HG02571 (cell line): Measurements from ENCODE around the gene CAMSAP2.

Experiments
- ATAC-seq: cut with Tn5 transposase; IDR thresholded peaks from one replicate; pipeline ENCODE4 v1.9.1; 2021; ENCODE audit warnings: mild to moderate bottlenecking, moderate library complexity; ENCODE audit not compliant: unreplicated experiment

CAMSAP2 gene

DNA sequence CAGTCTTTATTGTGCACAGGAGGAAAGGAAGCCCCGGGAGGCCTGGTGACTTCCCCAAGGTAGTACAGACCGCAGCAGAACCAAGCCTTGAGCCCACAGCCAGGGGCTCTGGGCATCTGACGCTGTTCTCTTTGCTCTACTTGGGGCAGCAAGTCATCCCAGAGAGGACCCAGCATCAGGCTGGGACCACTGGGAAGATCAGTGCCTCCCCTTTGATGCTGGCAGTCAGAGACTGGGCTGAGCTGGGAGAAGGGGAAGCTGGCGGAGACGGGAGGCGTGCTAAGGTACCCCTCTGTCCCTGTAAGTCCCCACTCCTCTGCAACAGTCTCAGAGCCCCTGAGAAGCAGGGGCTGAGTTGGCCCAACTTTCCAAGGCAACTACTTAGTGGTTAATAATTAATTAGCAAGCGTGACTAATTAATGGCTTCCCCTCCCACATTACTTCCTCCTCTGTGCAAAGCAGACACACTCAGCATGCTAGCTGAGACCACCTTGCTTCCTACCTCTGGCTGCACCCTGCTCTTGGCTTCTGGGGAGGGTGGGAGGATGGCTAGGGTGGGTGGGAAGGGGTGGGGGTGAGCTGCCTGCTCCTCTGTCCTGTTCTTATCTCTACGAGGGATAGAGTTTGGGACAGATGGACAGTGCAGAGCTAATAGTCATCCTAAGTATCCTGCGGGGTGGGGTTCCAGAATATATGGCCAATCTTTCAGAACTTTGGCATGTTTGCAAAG is 157.3 kb downstream of the CAMSAP2 start:
- ATAC-seq: no peak

DNA sequence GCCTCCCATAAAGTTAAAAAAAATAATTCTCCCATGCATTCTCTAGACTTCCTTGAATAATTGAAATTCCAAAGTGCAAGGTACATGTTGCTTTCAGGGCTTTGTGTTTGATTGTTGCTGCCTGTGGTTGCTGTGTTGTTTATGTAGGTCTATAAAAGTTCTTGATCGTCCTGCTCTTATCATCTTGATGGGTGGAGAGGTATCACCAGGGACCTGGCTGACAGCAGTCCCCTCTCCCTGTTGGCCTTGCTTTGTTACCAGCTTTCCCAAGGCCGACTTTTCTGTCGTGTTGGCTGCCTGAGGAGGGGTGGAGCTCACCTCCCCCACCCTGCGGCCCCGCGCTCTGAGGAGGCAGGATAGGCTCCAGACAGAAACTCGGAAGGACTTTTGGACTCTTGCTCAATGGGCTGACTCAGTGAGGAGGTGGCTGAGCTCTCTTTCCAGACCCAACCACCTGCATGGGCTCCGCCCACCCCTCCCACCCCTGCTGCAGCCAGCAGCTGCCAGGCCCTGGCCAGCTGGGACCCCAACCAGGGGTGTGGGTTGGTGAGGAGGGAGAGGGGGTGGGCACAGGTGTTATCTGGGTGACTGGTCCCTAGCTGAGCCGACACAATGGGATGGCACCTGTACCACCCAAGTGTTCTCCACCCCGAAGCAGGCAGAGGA is 158.0 kb downstream of the CAMSAP2 start:
- no peak for ATAC-seq

DNA sequence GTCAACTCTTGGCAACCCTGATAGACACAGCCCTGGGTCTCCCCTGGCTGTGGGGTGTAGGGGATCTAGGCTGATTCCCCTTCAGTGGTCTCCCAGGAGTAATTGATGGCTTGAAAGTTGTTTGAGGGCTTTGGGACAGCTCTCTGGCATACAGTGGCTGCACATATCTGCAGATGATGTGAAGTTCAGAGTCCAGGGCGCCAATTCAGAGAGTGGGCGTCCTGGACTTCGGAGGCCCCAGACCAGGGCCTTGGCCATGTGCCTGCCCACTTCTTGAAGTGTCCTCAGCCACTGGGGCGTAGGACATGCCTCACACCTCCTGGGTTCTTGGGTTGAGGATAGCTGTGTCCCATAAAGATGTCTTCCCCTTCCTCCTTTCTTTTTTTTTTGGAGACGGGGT is 158.6 kb downstream of the CAMSAP2 start:
- no peak for ATAC-seq

DNA sequence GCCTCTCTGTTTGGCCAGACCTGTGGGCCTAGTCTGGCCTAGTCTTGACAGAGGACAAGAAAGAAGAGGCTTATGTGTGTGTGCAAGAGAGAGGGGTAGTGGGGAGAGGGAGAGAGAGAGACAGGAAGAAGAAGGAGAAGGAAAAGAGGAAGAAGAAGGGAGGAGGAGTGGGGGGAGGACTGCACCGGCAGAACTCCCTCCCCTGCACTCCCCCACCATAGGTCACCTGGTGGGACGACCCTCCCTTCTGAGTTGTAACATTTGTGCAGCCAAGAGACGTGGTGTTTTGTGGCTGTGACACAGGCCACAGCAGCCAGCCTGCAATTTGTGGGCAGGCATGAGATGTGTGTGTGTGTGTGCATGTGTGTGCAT is 160.3 kb downstream of the CAMSAP2 start:
- no peak for ATAC-seq

DNA sequence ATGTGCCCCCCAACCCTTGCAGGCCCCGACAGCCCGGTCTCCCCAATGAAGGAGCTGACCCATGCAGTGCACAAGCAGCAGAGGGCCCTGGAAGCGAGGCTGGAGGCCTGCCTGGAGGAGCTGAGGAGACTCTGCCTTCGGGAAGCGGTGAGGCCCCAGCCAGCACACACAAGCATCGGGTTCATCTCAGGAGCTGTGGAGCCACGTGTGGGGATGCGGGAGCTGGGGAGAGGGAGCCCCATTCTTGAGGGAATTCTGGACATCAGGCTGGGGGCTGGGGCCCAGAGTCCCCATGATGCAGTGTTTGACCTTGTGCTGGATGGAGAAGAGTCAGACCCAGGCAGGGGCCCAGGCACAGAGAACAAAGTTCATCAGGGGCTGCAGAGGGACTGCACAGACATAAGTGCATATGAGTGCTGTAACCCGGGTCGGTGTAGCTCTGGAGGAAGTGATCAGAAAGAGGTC is 160.8 kb downstream of the CAMSAP2 start:
- ATAC-seq: no peak

DNA sequence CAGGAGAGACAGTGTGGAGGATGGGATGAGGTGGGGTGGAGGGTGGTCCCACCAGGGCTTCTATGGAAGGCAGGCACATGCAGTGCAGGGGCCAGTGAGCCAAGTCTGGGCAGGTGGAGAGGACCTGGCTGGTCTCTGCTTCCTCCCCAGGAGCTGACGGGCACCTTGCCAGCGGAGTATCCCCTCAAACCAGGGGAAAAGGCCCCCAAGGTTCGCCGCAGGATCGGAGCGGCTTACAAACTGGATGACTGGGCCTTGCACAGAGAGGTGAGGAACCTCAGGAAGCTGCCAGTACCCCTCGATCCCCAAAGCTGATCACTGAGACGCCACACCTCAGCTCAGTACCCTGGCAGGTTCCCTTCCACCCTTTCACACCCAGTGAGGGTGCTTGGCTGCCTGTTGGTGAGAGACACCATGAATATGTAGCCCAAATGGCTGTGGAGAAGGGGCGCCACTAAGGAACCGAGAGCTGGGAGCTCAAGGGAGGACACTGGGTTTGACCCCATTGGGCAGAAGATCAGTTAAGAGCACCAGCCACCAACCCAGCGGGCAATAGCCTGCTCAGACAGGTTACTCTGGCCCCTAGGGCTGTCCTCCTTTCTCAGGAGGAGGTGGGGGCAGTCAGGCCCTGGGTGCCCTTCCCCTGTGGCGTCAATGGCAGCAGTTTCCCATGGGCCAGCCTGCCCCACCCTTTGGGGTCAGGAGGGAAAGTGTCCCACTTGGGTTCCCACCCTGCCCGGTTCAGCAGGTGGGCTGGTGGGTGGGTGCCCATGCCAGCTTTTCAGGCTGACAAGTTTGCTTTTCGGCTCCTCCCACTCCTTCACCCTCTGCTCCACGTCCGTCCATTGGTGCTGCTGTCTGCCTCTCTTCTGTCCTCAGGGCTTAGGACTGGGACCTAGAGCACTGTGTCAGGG is 161.5 kb downstream of the CAMSAP2 start:
- ATAC-seq: no peak

DNA sequence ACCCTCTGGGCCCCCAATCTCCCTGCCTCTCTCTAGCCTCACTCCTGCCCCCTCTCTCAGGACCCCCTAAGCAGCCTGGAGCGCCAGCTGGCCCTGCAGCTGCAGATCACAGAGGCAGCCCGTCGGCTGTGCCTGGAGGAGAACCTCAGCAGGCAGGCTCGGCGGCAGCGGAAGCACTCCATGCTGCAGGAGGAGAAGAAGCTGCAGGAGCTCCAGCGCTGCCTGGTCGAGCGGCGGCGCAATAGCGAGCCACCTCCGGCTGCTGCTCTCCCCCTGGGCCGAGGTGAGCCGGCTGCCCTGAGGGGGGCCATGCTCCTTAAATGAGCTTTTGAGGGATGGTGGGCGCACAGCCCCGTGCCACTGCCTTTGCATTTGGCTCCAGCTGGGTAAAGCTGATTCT is 162.2 kb downstream of the CAMSAP2 start:
- ATAC-seq: no peak

DNA sequence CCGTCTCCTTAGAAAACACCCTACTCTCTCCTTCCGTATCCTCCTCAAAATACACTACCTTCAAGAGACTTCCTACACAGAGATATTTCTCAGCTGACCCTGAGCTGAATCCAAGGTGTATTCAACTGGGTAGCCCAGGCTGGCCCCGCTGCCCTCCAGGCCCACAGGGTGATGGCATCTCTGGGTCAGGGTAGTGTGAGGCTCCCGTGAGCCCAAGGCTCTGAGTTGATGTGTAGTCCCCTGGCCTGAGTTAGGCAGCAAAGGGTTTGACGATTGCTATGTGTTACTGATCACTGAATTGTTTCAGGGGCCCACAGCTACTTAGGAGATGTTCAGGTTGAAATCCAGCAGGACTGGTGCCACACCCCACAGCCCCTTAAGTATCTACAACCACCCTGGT is 162.7 kb downstream of the CAMSAP2 start:
- ATAC-seq: no peak

DNA sequence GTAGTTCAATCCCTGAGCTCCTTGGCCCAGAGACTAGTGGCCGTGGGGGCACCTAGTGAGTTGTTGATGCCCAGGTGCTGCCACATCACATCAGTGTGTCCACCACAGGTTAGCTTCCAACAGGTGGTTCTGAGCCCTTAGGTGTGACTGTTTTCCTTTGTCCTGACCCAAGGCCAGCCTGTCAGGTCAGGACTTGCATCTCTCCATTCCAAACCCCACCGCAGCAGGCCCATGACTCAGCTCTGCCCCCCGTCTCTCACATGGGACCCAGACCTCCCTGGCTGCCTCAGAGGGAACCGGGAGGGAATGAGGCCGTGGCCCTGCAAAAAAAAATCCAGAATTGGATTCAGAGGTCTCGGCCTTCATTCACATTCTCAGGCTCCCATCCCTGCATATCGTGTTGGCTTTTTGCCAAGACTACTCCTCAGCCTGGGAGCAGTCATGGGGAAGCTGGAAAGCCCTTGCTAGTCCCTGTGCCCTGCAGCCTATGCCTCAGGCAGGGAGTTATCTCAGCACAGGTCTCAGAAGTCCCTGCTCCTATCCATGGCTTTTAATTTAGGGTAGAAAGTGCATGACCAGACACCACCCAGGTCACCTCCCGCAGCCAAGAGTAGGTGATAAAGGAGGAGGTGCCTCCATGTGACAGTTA is 163.2 kb downstream of the CAMSAP2 start:
- ATAC-seq: no peak

DNA sequence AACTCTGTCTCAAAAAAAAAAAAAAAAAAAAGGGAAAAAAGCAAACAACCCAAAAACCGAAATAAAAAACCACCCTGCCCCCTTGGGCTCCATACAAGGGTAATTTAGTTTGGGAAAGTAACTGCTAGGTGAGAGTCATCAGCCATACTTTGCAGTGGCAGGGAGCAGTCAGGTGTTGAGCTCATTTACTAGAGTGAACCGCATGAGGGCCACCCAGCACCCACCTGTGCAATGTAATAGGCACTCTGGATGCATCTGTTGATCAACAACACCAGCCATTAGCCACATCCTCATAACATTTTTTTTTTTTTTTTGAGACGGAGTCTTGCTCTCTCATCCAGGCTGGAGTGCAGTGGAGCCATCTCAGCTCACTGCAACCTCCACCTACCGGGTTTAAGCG is 165.1 kb downstream of the CAMSAP2 start:
- ATAC-seq: no peak

DNA sequence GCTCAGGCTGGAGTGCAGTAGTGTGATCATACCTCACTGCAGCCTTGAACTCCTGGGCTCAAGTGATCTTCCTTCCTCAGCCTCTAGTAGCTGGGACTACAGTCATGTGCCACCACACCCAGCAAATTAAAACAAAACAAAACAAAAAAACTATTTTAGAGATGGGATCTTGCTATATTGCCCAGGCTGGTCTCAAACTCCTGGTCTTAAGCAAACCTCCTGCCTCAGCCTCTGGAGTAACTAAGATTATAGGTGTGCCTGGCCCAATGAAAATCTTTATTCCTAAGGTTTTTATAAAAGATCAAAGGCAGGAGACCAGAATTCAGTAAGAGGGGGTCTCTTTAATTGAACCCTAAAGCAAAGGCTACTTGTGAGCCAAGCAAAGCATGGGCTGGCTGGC is 166.1 kb downstream of the CAMSAP2 start:
- no peak for ATAC-seq

DNA sequence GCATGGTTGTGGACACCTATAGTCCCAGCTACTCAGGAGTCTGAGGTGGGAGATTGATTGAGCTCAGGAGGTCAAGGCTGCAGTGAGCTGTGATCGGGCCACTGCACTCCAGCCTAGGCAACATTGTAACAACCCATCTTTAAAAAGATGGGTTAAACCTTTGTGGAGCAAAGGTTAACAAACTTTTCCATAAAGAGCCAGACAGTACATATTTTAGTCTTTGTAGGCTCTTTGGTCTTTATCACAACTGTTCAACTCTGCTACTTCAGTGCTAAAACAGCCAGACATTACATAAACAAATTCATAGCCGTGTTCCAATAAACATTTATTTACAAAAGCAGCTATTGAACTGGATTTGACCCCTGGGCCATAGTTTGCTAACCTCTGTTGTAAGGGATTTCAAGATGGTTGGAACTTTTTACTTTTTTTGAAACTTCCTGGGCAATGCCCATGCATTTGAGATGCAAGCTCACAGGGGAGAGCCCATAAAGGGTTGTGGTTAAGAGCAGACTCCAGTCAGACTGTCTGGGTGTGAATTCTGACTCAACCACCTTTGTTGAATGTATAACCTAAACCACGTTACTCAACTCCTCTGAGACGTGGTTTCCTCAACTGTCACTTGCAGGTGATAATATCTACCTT is 166.8 kb downstream of the CAMSAP2 start:
- ATAC-seq: no peak

DNA sequence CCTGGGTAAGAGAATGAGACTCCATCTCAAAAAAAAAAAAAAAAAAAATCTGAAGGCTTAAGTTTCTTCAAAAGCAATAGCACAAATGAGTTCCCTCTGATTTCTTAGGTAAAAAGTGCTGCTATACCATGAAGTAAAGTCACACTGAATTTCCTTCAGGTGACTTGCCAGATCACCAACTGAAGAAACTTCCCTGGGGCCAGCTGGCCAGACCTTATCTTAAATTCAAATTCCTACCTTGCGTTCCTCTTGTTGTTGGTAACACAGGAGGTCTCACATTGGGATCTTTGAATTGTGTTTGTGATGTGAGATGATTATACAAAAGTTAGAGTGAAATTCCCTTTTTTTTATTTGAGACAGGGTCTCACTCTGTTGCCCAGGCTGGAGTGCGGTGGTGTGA is 167.8 kb downstream of the CAMSAP2 start:
- ATAC-seq: no peak

DNA sequence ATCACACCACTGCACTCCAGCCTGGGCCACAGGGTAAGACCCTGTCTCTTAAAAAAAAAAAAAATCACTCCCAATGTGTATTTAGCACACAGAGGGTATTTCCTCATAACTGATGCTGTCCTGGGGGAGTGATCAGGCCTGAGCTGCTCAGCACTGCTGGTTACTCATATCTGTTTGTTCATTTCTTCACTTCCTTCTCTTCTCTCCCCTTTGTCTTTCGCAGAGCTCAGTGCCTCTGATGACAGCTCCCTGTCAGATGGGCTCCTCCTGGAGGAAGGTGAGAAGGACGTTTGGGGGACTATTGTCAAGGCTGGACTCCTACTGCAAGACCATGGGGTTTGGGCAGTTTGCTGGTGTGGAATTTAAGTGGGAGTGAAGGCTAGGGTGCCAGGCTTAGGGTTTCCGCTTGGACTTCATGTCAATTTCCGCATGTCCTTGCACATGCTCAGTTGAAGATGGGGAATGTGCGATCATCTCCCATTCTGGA is 169.0 kb downstream of the CAMSAP2 start:
- ATAC-seq: peak; percentile 64

DNA sequence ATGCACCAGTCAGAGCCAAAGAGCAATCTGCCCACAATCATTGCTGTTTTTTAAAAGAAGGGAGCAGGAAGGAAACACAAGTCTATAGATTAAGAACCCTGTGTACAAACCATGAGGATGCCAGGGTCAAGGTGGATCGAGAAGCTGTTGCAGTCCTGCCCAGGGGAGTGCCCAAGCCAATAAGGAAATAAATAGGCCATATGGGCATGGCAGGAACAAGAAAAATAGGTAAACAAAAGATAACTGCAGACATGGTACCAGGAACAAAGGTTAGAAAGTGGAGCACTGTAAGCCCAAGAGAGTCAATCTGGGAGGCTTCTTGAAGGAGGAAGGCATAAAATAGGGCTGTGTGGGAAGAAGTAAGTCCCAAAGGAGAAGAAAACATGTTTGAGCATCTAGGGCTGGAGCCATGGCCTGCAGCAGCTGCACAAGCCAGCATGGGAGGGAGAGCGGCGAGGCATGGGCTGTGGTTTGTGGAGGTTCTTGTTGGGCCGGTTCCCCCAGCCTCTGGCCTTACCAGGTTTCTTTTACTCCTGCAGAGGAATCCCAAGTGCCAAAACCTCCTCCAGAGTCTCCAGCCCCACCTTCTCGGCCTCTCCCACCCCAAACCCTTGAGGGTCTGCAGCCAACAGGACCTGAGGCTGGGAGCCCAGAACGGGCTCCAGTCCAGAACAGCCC is 169.6 kb downstream of the CAMSAP2 start:
- no peak for ATAC-seq

DNA sequence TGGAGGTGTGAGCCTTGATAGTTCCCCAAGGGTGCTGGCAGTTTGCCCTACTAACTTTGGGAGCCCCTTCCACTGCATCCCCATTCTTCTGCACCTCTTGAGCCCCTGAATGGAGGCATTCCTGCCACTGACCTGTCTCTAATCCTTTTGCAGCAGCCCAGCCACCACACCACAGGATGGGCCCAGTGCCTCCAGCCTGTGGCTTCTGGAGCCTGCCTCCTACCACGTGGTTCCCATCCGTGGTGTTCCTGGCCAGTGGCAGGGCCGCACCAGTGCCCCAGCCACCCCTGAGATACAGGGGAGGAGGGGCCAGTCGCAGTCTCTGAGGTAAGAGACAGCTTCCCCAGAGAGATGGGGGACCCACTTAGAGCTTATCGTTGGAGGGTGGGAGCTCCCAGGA is 170.4 kb downstream of the CAMSAP2 start:
- ATAC-seq: no peak

DNA sequence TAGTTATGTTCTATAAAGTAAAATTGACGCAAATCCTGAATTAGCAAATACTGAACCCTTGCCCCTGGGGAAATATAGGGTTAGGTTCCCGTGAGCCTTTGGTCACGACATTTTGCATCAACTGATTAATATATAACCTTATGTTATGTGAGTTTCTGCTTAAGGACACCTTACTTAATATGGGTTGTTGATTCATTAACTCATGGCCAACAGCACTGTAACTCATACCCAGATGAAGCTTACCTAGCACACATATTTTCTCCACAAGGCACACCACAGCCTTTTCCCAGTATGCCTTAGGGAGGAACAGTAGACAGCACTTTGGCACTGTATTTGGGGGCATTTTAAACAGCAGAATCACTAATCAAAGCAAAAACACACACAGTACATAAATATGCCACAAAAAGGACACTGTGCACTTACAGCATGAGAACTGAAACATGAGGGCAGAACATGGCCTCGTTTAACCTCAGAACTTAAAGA is 171.1 kb downstream of the CAMSAP2 start:
- ATAC-seq: no peak
